VCaP (cell line): ENCODE data around the gene SNF8.
A peak's percentile ranks its signal among the peaks of the same experiment; 100 is the strongest.

Source experiments
- H3K27ac ChIP-seq: fragments of 450-650 bp; 2 replicates; pipeline ENCODE4 v1.5.1; 2017
- CTCF ChIP-seq: fragments of 450-650 bp; conservative IDR thresholded peaks from 2 replicates; pipeline ENCODE4 v1.5.1; 2017; ENCODE audit warnings: mild to moderate bottlenecking, moderate library complexity

The SNF8 gene

DNA sequence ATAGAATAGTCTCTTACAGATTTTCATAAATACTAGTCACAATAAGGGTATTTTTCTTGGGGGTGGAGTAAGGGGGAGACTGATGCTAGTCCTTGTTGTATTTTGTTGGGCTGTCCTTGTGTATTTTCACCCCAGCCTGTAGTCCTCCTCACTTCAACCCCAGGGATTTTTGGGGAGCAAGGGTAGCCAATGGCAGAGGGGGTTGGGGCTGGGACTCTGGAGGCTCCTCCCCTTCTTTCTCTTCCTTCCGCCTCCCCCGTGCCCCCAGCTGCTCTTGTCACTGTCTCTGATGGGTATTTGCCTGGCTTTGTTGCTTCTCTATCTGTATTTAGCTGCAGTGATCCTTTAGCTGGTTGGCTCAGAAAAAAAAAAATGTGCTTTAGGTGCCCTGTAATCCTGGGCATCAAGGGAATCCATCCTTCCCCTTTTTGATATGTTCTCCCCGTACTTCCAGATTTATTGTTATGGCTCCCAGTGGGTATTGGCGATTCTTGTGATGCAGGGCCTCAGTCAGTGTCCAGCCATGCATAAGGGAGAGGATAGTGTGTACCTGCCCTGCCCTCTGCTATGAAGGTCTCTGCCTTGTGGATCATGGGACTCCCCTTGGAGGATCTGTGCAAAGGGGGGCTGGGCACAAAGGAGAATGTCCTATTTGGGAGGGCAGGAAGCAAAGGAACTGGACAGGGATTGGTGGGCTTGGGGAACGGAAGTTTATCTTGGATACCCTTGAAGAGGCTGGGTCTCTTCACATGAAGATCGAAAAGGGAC is 16.5 kb downstream of the SNF8 start:
- TF ChIP-seq CTCF, result no peak

GRCh38 chr17:48925991-48926342 is 18.7 kb downstream of the SNF8 start:
- no peak overlapping the region for H3K27ac ChIP-seq
- TF ChIP-seq CTCF, result no peak

More for the DNA sequence above, 16.5 kb downstream of the SNF8 start:
- no peak overlapping the region for H3K27ac ChIP-seq

GRCh38 chr17:48925251-48925990 is 19.2 kb downstream of the SNF8 start:
- H3K27ac ChIP-seq, result no peak overlapping the region
- no peak for TF ChIP-seq CTCF

- H3K27ac ChIP-seq, result no peak overlapping the region
- no peak for TF ChIP-seq CTCF
Measured at GRCh38 chr17:48915459-48916282, 29.0 kb downstream of the SNF8 start.

DNA sequence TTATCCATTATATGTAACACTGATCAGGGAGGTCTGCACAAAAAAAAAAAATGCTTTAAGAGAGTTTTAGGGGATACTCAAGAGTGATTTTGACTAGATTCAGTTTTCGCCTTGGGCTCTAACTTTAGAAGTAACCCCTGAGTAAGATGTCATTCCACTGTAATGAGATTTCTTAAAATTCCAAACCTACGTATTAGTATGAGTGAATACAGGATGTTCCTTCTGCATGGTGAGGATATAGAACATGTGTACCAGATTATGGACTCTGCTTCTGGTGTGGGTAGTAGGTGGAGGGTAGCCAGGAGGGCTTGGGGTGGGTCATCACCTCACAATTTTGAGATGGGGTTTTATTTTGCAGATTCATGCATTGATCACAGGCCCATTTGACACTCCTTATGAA is 32.2 kb downstream of the SNF8 start:
- no peak for TF ChIP-seq CTCF
- no peak overlapping the region for H3K27ac ChIP-seq

DNA sequence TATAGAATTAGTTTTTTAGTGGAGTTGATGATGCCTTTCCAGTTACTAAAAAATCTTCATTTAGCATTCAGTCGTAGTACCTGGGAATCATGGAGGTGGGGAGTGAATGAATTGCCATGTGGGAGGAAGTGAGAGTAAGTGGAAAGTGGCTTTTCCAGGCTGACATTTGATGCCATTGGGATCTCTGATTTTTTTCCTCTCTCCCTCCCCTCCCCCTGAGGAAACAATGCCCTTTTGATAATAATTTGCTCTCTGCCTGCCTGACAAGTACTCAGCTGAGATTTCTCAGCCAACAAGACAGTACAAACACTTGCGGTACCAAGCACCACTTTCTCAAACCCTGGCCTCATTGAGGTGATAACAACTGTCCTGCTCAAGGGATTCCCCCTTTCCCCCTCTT is 34.3 kb downstream of the SNF8 start:
- TF ChIP-seq CTCF, result no peak
- H3K27ac ChIP-seq, result peak overlapping the region; percentile 95; the same call in 1 of the 2 replicates

GRCh38 chr17:48909783-48910182 is 34.9 kb downstream of the SNF8 start:
- TF ChIP-seq CTCF, result no peak
- peak overlapping the region; percentile 95 for H3K27ac ChIP-seq
